GM12891 (cell line): Measurements from ENCODE around the gene CYP4F2.
"Not testable (repeated sequence)": the region's sequence is repeated elsewhere in the genome, so short reads cannot be mapped to it uniquely, and the experiment has no call there.

Experiments
- DNase-seq: peaks from one replicate; pipeline ENCODE4 v3.0.0; 2011; ENCODE audit warnings: low spot score; ENCODE audit not compliant: insufficient read length
- FAIRE-seq: peaks from 2 replicates; lab custom pipeline; 2011; peaks lifted over from hg19 to GRCh38; lab: Jason Lieb, UNC
- PAX5 ChIP-seq: IDR thresholded peaks from 2 replicates; pipeline ENCODE4 v1.6.1; 2011; ENCODE audit warnings: low read length, moderate library complexity, mild to moderate bottlenecking; ENCODE audit not compliant: insufficient read depth, severe bottlenecking
- POLR2A ChIP-seq: IDR thresholded peaks from 2 replicates; pipeline ENCODE4 v1.6.1; 2011; ENCODE audit warnings: low read depth, low read length, control low read depth
- POLR2AphosphoS5 ChIP-seq: IDR thresholded peaks from 2 replicates; pipeline ENCODE4 v1.6.1; 2011; ENCODE audit warnings: low read depth, low read length, control low read depth
- POU2F2 ChIP-seq: IDR thresholded peaks from 2 replicates; pipeline ENCODE4 v1.6.1; 2011; ENCODE audit warnings: low read depth, mild to moderate bottlenecking, control low read depth, low read length, moderate library complexity
- SPI1 ChIP-seq: IDR thresholded peaks from 2 replicates; pipeline ENCODE4 v1.6.1; 2011; ENCODE audit warnings: low read depth, low read length, control low read depth
- TAF1 ChIP-seq: IDR thresholded peaks from 2 replicates; pipeline ENCODE4 v1.6.1; 2011; ENCODE audit warnings: low read depth, low read length, control low read depth

Gene CYP4F2

GRCh38 chr19:15860522-15860921 is 37.4 kb downstream of the CYP4F2 start:
- DNase-seq (no peak), FAIRE-seq (no peak)

GRCh38 chr19:15859187-15859586 is 38.7 kb downstream of the CYP4F2 start:
- no peak for DNase-seq
- no peak for TF ChIP-seq TAF1
- no peak for TF ChIP-seq SPI1
- TF ChIP-seq PAX5 = no peak
- FAIRE-seq = no peak

More at GRCh38 chr19:15860522-15860921, 37.4 kb downstream of the CYP4F2 start:
- TF ChIP-seq POU2F2 (no peak), POLR2AphosphoS5 (no peak), POLR2A (no peak), PAX5 (no peak), TAF1 (no peak)

GRCh38 chr19:15850385-15850784 is 47.5 kb downstream of the CYP4F2 start:
- FAIRE-seq = no peak
- DNase-seq = no peak
- TF ChIP-seq POLR2AphosphoS5 (no peak), TAF1 (no peak), POLR2A (no peak), PAX5 (no peak), SPI1 (no peak), POU2F2 (no peak)

- DNase-seq (no peak), FAIRE-seq (no peak)
- TF ChIP-seq SPI1 = no peak
- no peak for TF ChIP-seq PAX5
- TF ChIP-seq POLR2A = no peak
- no peak for TF ChIP-seq POU2F2
Observed at GRCh38 chr19:15846923-15847322, 51.0 kb downstream of the CYP4F2 start.

DNA sequence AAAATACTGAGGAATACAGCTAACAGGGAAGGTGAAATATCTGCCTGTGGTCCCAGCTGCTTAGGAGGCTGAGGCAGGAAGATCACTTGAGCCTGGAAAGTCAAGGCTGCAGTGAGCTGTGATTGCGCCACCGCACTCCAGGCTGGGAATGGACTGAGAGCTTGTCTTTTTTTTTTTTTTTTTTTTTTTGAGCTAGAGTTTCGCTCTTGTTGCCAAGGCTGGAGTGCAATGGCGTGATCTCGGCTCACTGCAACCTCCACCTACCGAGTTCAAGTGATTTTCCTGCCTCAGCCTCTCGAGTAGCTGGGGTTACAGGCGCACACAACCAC is 54.0 kb downstream of the CYP4F2 start:
- DNase-seq, FAIRE-seq: not testable (repeated sequence)

DNA sequence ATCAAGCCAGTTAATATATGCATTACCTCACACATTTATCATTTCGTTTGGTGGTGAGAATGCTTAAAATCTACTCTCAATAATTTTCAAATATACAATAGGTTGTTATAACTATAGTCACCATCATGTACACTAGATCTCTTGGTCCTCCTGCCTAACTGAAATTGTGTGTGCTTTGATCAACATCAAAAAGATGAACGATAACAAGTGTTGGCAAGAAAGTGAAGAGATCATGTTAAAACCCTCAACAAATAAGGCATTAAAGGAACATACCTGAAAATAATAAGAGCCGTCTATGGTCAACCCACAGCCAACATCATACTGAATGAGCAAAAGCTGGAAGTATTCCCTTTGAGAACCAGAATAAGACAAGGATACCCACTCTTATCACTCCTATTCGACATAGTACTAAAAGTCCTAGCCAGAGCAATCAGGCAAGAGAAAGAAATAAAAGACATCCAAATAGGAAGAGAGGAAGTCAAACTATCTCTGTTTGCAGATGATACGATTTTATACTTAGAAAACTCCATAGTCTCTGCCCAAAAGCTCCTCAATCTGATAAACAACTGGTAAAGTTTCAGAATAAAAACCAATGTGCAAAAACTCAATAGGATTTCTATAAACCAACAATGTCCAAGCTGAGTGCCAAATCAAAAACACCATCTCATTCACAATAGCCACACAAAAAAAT is 54.5 kb downstream of the CYP4F2 start:
- DNase-seq (no peak), FAIRE-seq (no peak)
- TF ChIP-seq POLR2A (no peak), POU2F2 (no peak), TAF1 (no peak), SPI1 (no peak), PAX5 (no peak), POLR2AphosphoS5 (no peak)

GRCh38 chr19:15841875-15842569 is 55.9 kb downstream of the CYP4F2 start:
- FAIRE-seq (no peak), DNase-seq (no peak)
- no peak for TF ChIP-seq POLR2A
- no peak for TF ChIP-seq POU2F2
- TF ChIP-seq SPI1 = no peak
- TF ChIP-seq POLR2AphosphoS5 = no peak
- no peak for TF ChIP-seq TAF1
- TF ChIP-seq PAX5 = no peak

GRCh38 chr19:15840833-15841232 is 57.0 kb downstream of the CYP4F2 start:
- FAIRE-seq (no peak), DNase-seq (no peak)
- TF ChIP-seq POLR2A (no peak), POLR2AphosphoS5 (no peak), TAF1 (no peak), SPI1 (no peak), POU2F2 (no peak), PAX5 (no peak)

GRCh38 chr19:15839888-15840287 is 58.0 kb downstream of the CYP4F2 start:
- DNase-seq, FAIRE-seq: not testable (repeated sequence)

DNA sequence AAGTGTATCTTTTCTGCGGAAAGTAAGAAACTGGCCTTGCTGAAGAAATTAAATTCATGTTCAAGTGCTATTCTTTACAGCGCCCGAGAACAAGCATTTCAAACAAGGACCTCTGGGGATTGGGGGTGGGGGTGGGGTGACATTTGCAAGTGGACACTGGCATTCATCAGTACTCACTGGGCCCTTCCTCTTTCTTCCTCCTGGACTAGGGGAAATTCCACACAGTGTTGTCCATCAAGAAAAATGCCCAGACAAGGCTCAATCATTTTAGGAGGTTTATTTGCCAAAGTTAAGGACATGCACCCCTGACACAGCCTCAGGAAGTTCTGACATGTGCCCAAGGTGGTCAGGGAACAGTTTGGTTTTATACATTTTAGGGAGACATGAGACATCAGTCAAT is 59.5 kb downstream of the CYP4F2 start:
- no peak for DNase-seq
- no peak for FAIRE-seq
- TF ChIP-seq POLR2AphosphoS5 (no peak), PAX5 (no peak), TAF1 (no peak), POU2F2 (no peak), SPI1 (no peak), POLR2A (no peak)

- TF ChIP-seq POLR2AphosphoS5 (no peak), TAF1 (no peak)
Observed at GRCh38 chr19:15837221-15837731, 60.6 kb downstream of the CYP4F2 start.

More at GRCh38 chr19:15837221-15837731, 60.6 kb downstream of the CYP4F2 start:
- FAIRE-seq (no peak), DNase-seq (no peak)
